GM21737 (cell line): ENCODE results near the gene MYCBPAP.

Experiments used
- ATAC-seq: cut with Tn5 transposase; IDR thresholded peaks from one replicate; pipeline ENCODE4 v1.9.1; 2021; ENCODE audit warnings: mild to moderate bottlenecking, moderate library complexity; ENCODE audit not compliant: unreplicated experiment

Gene MYCBPAP

GRCh38 chr17:50517011-50517410, 8.8 kb downstream of the MYCBPAP start:
- no peak for ATAC-seq

- no peak for ATAC-seq
Measured at GRCh38 chr17:50517504-50518383, 9.5 kb downstream of the MYCBPAP start.

DNA sequence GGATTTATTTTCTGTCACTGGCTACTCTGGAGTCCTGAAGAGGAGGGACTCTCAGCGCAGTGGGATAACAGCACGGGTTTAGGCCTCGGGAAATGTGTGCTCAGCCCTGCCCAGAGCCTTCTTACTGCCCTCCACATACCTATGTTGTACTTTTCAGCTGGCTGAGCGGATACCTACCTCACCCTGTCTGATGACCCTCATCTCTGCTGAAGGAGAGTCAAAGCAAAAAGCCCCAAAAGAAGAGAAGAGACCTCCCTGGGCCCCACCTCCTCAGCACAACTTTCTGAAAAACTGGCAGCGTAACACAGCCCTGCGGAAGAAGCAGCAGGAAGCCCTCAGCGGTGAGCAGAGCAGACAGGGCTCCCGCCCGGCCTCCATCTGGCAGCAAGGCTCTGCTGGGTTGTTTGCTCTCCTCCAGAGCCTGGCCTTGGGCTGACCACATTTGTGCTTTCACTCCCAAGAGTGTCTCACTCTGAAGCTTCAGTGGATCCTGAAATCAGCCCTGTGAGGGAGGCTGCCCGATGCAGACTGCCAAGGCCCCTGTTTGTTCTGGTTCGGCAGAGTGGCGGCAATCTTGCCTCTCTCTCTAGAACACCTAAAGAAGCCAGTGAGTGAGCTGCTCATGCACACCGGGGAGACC, 10.3 kb downstream of the MYCBPAP start:
- no peak for ATAC-seq

DNA sequence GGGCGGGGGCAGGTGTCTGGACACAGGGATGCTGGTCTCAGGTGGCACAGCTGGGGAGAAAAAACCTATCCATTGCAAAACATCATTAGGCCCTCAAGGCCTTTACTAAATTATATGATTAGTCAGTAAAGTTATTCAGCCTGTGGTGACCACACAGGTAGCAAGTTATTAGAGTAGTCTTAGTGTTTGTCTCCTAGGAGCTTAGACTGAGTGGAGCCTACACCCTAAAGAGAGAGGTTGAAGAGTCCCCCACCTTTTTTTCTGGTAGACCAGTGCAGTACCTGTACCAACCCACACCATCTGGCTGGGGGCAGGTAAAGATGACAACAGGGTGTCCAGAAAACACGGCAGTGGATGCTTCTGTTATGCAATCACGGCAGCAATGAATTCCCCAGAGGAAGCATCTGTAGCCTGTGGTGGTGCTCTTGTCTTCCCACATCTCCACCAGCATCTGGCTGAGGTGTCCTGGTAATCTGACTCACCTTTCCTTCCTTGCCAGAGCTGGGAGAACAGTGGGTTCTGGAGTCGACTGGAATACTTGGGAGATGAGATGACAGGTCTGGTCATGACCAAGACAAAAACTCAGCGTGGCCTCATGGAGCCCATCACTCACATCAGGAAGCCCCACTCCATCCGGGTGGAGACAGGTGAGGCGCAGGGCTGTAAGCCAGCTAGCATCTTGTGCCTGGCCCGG, 11.0 kb downstream of the MYCBPAP start:
- no peak for ATAC-seq

DNA sequence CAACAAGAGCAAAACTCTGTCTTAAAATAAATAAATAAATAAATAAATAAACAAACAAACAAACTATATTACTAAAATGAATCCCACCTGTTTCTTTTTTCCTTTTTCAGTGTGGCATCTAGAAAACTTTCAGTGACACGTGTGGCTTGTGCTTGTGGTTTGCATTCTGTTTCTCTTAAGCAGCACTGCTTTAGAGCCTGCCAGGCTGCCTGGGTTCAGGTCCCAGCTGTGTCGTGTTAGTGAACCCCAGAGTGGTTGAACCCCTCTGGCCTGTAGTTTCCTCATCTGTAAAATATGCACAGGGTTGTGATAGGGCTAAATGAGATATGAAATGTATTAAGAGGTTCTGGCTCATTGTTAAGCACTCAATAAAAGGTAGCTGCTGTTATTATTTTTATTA, 12.2 kb downstream of the MYCBPAP start:
- ATAC-seq, result no peak

- ATAC-seq, result no peak
Measured at GRCh38 chr17:50521514-50521913, 13.3 kb downstream of the MYCBPAP start.

- ATAC-seq, result no peak
Measured at GRCh38 chr17:50522766-50523165, 14.5 kb downstream of the MYCBPAP start.

GRCh38 chr17:50523208-50523607, 15.0 kb downstream of the MYCBPAP start:
- ATAC-seq, result no peak

- no peak for ATAC-seq
Measured at GRCh38 chr17:50524838-50525237, 16.6 kb downstream of the MYCBPAP start.

DNA sequence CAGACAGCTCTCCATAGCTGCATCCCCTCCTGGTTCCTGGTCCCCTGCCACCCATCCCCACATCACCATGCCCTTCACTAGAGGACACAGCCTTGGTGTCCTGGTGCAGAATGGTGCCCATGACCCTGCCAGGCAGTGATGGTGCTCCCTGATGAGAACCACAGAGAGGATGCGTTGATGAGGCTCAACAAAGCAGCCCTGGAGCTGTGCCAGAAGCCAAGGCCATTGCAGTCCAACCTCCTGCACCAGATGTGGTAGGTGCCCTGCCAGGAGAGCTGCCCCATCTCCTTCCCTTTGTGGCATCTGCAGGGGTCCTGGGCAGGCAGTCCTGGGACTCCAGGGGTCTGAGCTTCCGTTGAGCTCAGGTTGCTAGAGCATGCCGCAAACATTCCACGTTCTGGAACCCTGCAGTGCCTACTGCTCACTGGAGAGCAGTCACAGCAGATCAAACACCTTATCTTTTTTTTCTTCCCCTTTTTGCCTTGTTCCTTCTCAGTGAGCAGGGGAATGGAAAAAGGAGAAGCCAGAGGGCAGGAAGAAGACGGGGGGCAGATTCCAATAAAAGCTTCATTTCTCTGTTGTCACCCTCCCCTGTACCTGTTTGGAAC, 19.0 kb downstream of the MYCBPAP start:
- ATAC-seq, result no peak

- no peak for ATAC-seq
Measured at GRCh38 chr17:50527949-50528474, 19.8 kb downstream of the MYCBPAP start.

DNA sequence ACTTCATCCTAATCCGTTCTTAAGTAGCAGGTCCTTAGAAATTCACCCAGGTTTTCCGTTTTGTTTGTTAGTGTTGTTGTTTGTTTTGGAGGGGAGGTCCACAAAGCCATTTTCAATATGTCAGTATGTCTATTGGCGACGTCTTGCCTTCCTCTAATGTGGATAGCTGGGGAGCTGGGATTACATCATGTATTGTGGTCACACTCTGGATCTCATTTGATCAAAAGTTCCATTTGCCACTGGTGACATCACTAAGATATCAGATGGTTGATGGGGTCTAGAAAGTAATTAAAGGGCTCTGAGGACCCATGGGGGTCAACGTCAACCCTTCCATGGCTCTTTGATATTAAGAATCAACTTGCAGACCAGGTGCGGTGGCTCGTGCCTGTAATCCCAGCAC, 21.6 kb downstream of the MYCBPAP start:
- no peak for ATAC-seq

DNA sequence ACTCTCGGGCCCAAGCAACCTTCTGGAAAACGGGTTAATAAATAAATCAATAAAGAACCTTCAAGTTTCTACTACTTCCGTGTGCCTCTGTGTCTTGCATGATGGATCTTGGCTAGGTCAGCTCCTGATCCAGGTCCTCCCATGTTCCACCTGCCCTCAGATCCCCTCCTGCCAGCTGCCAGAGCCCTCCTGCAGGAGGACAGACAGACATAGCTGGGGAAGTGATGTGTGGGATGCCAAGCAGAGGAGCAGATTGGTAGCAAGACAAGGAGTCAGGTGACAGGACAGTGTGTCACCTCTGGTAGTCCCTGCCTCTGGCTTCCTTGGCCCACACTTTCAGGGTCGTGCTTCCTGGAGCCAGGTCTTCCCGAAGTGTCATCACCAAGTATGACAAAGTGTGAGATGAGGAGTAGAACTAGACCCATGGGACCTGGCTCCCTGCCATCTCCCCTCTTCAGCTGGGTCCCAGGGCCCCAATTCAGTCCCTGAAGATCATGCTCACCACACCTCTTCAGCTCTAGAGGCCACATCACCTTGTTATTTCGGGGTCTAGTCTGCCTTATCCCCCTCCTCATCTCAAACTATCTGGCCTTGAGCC, 23.3 kb downstream of the MYCBPAP start:
- ATAC-seq, result no peak

GRCh38 chr17:50532452-50533024, 24.3 kb downstream of the MYCBPAP start, which contains the start of gene EPN3:
Gene EPN3 (plus strand): TSS chr17:50532735. CDS start chr17:50536557, 3,822 bp downstream.
- ATAC-seq, result no peak

DNA sequence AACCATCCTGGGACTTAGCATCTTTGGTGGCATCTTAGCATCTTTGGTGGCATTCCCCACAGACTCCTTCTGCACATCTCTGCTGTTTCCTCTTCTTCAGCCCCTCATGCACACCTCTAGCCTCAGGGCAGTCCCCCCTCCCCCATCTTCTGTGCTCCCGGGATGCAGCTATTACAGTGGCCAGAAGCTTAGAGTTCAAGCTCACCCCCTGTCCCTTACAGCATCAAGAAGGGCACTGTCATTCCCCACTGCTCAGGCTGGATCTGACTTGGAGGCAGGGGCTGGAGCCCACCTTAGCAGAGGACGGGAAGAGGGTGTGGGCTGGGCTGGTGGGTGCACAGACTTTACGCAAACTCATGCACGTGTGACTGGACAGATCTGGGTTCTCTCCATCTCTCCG, 24.9 kb downstream of the MYCBPAP start:
- ATAC-seq, result no peak

DNA sequence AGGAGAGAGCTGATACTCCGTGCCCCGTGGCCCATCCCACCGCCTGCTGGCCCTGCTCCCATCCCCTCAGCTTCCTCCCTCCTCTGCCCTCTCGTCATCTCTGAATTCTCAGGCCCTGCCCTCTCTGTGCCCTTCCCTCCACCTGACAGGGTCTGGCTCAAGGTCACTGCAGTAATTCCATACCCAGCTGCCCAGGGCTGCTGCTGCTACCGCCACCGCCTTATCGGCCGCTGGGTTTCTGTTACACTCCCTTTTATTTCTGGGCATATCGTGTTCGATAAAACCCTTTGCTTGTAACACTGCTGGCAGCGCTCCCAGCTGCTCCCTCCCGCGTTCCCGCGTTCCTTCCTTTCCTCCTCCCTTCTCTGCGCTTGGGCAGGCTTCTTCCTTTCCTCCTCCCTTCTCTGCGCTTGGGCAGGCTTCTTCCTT, 25.5 kb downstream of the MYCBPAP start:
- ATAC-seq, result no peak

DNA sequence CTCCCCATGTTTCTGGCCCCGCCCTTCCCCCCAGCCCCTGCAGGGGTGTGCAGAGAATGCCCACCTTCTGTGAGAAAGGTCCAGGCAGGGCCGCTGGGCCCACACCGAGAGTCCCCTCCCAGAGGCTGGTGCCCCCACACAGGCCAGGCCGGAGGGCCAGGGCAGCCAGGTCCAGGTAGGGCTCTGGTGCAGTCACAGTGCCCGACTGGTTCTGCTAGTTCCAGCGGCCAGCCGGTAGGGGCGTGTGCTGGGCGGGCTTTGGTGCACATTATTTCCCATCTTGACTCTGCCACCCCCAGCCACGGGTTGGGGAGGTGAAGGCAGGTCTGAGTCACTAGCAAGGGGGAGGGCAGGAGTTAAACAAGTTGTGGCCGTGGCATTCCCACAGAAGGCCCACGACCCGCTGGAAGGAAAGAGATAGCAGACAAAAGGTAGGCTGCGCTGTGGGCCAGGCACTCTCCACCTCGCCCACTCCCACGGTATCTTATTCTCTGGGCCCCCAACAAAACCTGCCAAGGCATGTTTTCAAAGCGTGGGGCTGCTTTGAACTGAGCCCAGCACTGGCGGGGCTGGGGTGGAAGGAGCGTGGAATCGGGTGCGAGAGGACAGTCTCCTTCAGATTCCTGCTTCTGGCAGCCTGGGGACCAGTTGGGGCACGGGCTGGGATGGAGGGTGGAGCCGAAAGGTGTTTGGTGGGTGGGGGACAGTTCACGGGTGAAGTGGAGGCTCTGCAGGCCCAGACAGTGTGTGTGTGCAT, 26.2 kb downstream of the MYCBPAP start:
- no peak for ATAC-seq

GRCh38 chr17:50534979-50535326, 26.7 kb downstream of the MYCBPAP start:
- no peak for ATAC-seq

DNA sequence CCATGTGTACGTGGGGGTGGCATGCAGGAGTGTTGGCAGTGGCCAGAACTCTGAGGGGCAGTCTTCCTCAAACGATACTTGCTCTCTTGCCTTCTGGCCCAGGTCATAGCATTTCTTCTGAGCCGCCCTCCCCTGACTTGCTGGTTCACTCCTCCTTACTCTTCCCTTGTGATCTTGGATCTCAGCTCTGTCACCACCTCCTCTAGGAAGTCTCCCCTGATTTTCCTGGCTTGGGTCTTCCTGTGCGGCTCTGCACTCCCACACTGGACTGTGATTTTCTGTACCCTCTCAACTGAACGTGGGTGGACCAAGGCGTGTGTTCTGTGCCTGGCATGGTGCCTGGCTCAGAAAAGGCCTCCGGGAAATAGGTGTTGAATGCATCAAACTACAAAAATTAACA, 27.2 kb downstream of the MYCBPAP start:
- no peak for ATAC-seq
